ENCODE measurements around the gene RPL6. TPM values are rescaled to one million over a fixed set of nuclear protein-coding genes. Genes with fewer than 3 reads are reported as not detected.
"Not testable (repeated sequence)": the region's sequence is repeated elsewhere in the genome, so short reads cannot be mapped to it uniquely, and the experiment has no call there.

RPL6 gene
- polyA plus RNA-seq, 4 donors: 2,038 to 2,582 (median 2,360) TPM

GRCh38 chr12:112420740-112421139 lies 11.3 kb upstream of the RPL6 start:
- DNase-seq (ENCODE audit: low read depth in 4 of 4, low spot score in 2 of 4): no peak

GRCh38 chr12:112419297-112420133 lies 10.1 kb upstream of the RPL6 start:
- DNase-seq (ENCODE audit: low read depth in 4 of 4, low spot score in 2 of 4): peak in 2 of 4 donors; percentile 19 to 32

GRCh38 chr12:112418608-112419296 lies 9.3 kb upstream of the RPL6 start, which contains the start of gene PTPN11:
PTPN11 (plus strand) TSS chr12:112418947; CDS start chr12:112419112, 165 bp downstream.
- DNase-seq (ENCODE audit: low read depth in 4 of 4, low spot score in 2 of 4): peak; percentile 37 to 70 (median 60)

- DNase-seq (ENCODE audit: low read depth in 4 of 4, low spot score in 2 of 4): no peak
Observed at GRCh38 chr12:112418273-112418607, 8.8 kb upstream of the RPL6 start.

GRCh38 chr12:112415457-112415856 lies 6.1 kb upstream of the RPL6 start:
- DNase-seq (ENCODE audit: low read depth in 4 of 4, low spot score in 2 of 4): not testable (repeated sequence)

- no peak for DNase-seq (ENCODE audit: low read depth in 4 of 4, low spot score in 2 of 4)
Observed at GRCh38 chr12:112413855-112414625, 4.6 kb upstream of the RPL6 start.

GRCh38 chr12:112409906-112410244 lies 470 bp upstream of the RPL6 start:
- DNase-seq (ENCODE audit: low read depth in 4 of 4, low spot score in 2 of 4): no peak

GRCh38 chr12:112408621-112409020 lies 784 bp downstream of the RPL6 start:
- no peak for DNase-seq (ENCODE audit: low read depth in 4 of 4, low spot score in 2 of 4)

GRCh38 chr12:112407683-112408082 lies 1.7 kb downstream of the RPL6 start:
- DNase-seq (ENCODE audit: low read depth in 4 of 4, low spot score in 2 of 4): not testable (repeated sequence)

GRCh38 chr12:112406519-112407488 lies 2.6 kb downstream of the RPL6 start:
- DNase-seq (ENCODE audit: low read depth in 4 of 4, low spot score in 2 of 4): no peak

GRCh38 chr12:112401903-112402498 lies 7.4 kb downstream of the RPL6 start:
- no peak for DNase-seq (ENCODE audit: low read depth in 4 of 4, low spot score in 2 of 4)

- DNase-seq (ENCODE audit: low read depth in 4 of 4, low spot score in 2 of 4): no peak
Observed at GRCh38 chr12:112401054-112401453, 8.4 kb downstream of the RPL6 start.

GRCh38 chr12:112393328-112393727 lies 16.1 kb downstream of the RPL6 start:
- DNase-seq (ENCODE audit: low read depth in 4 of 4, low spot score in 2 of 4): no peak

- DNase-seq (ENCODE audit: low read depth in 4 of 4, low spot score in 2 of 4): not testable (repeated sequence)
Observed at GRCh38 chr12:112389922-112390654, 19.3 kb downstream of the RPL6 start.

- no peak for DNase-seq (ENCODE audit: low read depth in 4 of 4, low spot score in 2 of 4)
Observed at GRCh38 chr12:112389228-112389627, 20.2 kb downstream of the RPL6 start.

- no peak for DNase-seq (ENCODE audit: low read depth in 4 of 4, low spot score in 2 of 4)
Observed at GRCh38 chr12:112386726-112387125, 22.7 kb downstream of the RPL6 start.

- no peak for DNase-seq (ENCODE audit: low read depth in 4 of 4, low spot score in 2 of 4)
Observed at GRCh38 chr12:112382866-112383265, 26.5 kb downstream of the RPL6 start.

GRCh38 chr12:112381883-112382796 lies 27.3 kb downstream of the RPL6 start, which contains the start of gene HECTD4:
HECTD4 (minus strand) TSS chr12:112382431; CDS start chr12:112382128, 303 bp downstream.
- peak in 2 of 4 donors; percentile 82 to 89 for DNase-seq (ENCODE audit: low read depth in 4 of 4, low spot score in 2 of 4)

Data from left renal cortex interstitium (tissue), 4 donors.